Activated effector memory CD4-positive, alpha-beta T cell treated with anti-CD3 and anti-CD28 coated beads, Interleukin-2, amount 50 U/mL, for 16 hours (primary cell): Measurements from ENCODE around the gene N4BP2.
"Not testable (repeated sequence)": the region's sequence is repeated elsewhere in the genome, so short reads cannot be mapped to it uniquely, and the experiment has no call there.

Experiments
- DNase-seq: peaks from one replicate; pipeline ENCODE4 v3.0.0-alpha.2; 2020

The N4BP2 gene

GRCh38 chr4:40093400-40093799 is 36.8 kb downstream of the N4BP2 start:
- DNase-seq: not testable (repeated sequence)

- DNase-seq: no peak
These were observed 42.4 kb downstream of the N4BP2 start for GRCh38 chr4:40099010-40099409.

GRCh38 chr4:40107150-40107549 is 50.5 kb downstream of the N4BP2 start:
- not testable (repeated sequence) for DNase-seq

- DNase-seq: no peak
These were observed 55.6 kb downstream of the N4BP2 start for GRCh38 chr4:40112027-40112792.

- no peak for DNase-seq
These were observed 57.6 kb downstream of the N4BP2 start for GRCh38 chr4:40114206-40114605.

- DNase-seq: no peak
These were observed 62.2 kb downstream of the N4BP2 start for GRCh38 chr4:40118861-40119260.

GRCh38 chr4:40119344-40119743 is 62.7 kb downstream of the N4BP2 start:
- no peak for DNase-seq

GRCh38 chr4:40121515-40121914 is 64.9 kb downstream of the N4BP2 start:
- no peak for DNase-seq

- no peak for DNase-seq
These were observed 66.3 kb downstream of the N4BP2 start for GRCh38 chr4:40122941-40123340.

- no peak for DNase-seq
These were observed 68.0 kb downstream of the N4BP2 start for GRCh38 chr4:40124690-40125089.

GRCh38 chr4:40130401-40131036 is 73.9 kb downstream of the N4BP2 start:
- DNase-seq: no peak

- DNase-seq: no peak
These were observed 76.2 kb downstream of the N4BP2 start for GRCh38 chr4:40132816-40133215.

GRCh38 chr4:40134206-40134917 is 77.7 kb downstream of the N4BP2 start:
- no peak for DNase-seq

GRCh38 chr4:40136202-40136601 is 79.6 kb downstream of the N4BP2 start:
- not testable (repeated sequence) for DNase-seq

GRCh38 chr4:40140196-40140595 is 83.5 kb downstream of the N4BP2 start:
- no peak for DNase-seq

GRCh38 chr4:40140597-40140996 is 83.9 kb downstream of the N4BP2 start:
- DNase-seq: not testable (repeated sequence)

GRCh38 chr4:40143926-40144508 is 87.4 kb downstream of the N4BP2 start:
- no peak for DNase-seq

- DNase-seq: no peak
These were observed 88.1 kb downstream of the N4BP2 start for GRCh38 chr4:40144716-40145115.

GRCh38 chr4:40147490-40147889 is 90.8 kb downstream of the N4BP2 start:
- DNase-seq: not testable (repeated sequence)

- peak; percentile 82 for DNase-seq
These were observed 93.3 kb downstream of the N4BP2 start for GRCh38 chr4:40149960-40150385.

- DNase-seq: no peak
These were observed 94.3 kb downstream of the N4BP2 start for GRCh38 chr4:40150932-40151331.

- DNase-seq: peak; percentile 71
These were observed 96.0 kb downstream of the N4BP2 start for GRCh38 chr4:40152637-40153036.

- no peak for DNase-seq
These were observed 100.8 kb downstream of the N4BP2 start for GRCh38 chr4:40157436-40157835.
